Measurements from ENCODE around the gene KREMEN1. TPM values are rescaled to one million over a fixed set of nuclear protein-coding genes. Genes with fewer than 3 reads are reported as not detected.

The KREMEN1 gene
- total and polyA plus RNA-seq, 9 of the 15 experiments (the other 6 are each of a cell fraction or from before 2014, with no cell fraction given), result 0.69 to 11.5 (median 4.3) TPM

DNA sequence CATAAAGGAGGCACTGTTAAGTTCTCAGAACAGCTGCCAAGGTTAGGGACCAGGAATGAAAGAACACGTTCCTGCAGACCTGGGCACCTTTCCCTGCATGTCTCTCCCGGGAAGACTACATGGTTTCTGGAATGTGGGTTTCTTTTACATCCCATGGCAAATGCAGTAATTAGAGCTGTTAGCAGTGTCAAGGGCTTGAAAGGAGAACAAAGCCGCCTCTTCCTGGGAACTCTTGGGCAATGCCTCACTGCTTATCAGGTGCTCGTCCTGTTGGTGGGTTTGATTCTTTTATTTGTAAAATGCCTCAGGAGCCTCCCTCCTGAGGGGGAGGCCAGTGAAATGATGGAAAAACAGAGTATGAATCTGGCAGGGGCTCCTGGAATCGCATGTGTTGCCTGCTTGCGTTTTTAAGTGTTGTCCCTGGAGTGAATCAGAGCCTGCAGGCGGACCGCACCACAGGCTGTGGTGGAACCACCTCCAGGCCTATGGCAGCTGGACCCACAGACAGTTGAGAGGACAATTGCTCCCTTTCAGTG is 10.5 kb upstream of the KREMEN1 start (continued):
- TF ChIP-seq, protein P1, sequence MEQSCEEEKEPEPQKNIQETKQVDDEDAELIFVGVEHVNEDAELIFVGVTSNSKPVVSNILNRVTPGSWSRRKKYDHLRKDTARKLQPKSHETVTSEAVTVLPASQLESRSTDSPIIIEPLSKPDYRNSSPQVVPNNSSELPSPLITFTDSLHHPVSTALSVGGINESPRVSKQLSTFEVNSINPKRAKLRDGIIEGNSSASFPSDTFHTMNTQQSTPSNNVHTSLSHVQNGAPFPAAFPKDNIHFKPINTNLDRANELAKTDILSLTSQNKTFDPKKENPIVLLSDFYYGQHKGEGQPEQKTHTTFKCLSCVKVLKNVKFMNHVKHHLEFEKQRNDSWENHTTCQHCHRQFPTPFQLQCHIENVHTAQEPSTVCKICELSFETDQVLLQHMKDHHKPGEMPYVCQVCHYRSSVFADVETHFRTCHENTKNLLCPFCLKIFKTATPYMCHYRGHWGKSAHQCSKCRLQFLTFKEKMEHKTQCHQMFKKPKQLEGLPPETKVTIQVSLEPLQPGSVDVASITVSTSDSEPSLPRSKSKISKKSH (CRISPR knock-in tag; IDR thresholded peaks at IDR 0.05), result no peak
- TF ChIP-seq HNRNPH1 (optimal IDR thresholded peaks at IDR 0.05; ENCODE audit: low read depth, low read length), result no peak
- TF ChIP-seq CBX8 (IDR thresholded peaks at IDR 0.05; ENCODE audit: borderline replicate concordance, extremely low read depth, low read depth, low read length, poor library complexity, severe bottlenecking), result no peak
- TF ChIP-seq ZNF239 (CRISPR knock-in tag; IDR thresholded peaks at IDR 0.05), result no peak

- no peak for FAIRE-seq
- no peaks in the 10 kb centered on the region for H3K36me3 ChIP-seq (ENCODE audit: control insufficient read depth, insufficient read depth, low read length)
- CTCF ChIA-PET (ENCODE audit: low intra/inter-chr PET ratio), result no interaction called here
- H3K4me2 ChIP-seq (ENCODE audit: insufficient read depth, low read length), result no peak overlapping the region
- BruUV-seq (replicated peaks), result no TSS peak
- H3K4me3 ChIP-seq, result no peak overlapping the region
- in situ Hi-C loops (cut with MboI) (no loop called here), intact Hi-C loops (cut with micrococcal nuclease) (loop anchor here (10.0 kb wide), 1 partner anchor 89 kb away; no protein-coding TSS in a partner anchor)
- no peak for ATAC-seq
- POLR2A ChIA-PET, result interaction anchor here (0.5 to 1.7 kb wide), 3 partner anchors 11 to 93 kb away, joined by 3 to 6 read pairs (median 5); no protein-coding TSS in a partner anchor
- no peaks in the 10 kb centered on the region for H3K9me3 ChIP-seq (replicated peaks; ENCODE audit: control insufficient read depth, insufficient read depth, low read depth, low read length)
- H3K27ac ChIP-seq (ENCODE audit: extremely low read depth, low read depth, low read length), result no peak overlapping the region
- H3K4me1 ChIP-seq (replicated peaks in 1 of 2; ENCODE audit: control insufficient read depth in 2 of 2, insufficient read depth in 2 of 2, low read length in 2 of 2), result no peaks in the 10 kb centered on the region; a peak in 2 of 5 replicates
- DNase-seq (ENCODE audit: extremely low read depth in 1 of 4, low spot score in 3 of 4), result no peak
- 0% methylated on average over 6 of the region's 7 CpGs for WGBS (ENCODE audit: insufficient coverage, low coverage, missing lambda C conversion rate)
- H4K20me1 ChIP-seq (replicated peaks; ENCODE audit: control insufficient read depth, insufficient read depth, low read length), result no peaks in the 10 kb centered on the region
- H3K9me1 ChIP-seq (ENCODE audit: control insufficient read depth, insufficient read depth, low read length), result no peaks in the 10 kb centered on the region
- no peaks in the 10 kb centered on the region for H3K79me2 ChIP-seq (ENCODE audit: control insufficient read depth, insufficient read depth, low read length)
- no peaks in the 10 kb centered on the region; a peak in 1 of 5 replicates for H3K27me3 ChIP-seq (ENCODE audit: control insufficient read depth in 2 of 2, insufficient read depth in 2 of 2, low read length in 2 of 2)
- no peak overlapping the region for H3K9ac ChIP-seq (ENCODE audit: insufficient read depth in 1 of 2, low read depth in 2 of 2, low read length in 2 of 2)
- H2AFZ ChIP-seq (ENCODE audit: low read depth, low read length), result no peak overlapping the region
- peak; percentile 36; the same call in 1 of the 2 replicates for TF ChIP-seq GABPA (tag; conservative IDR thresholded peaks at IDR 0.05; ENCODE audit: low read depth)
- TF ChIP-seq, protein P2, sequence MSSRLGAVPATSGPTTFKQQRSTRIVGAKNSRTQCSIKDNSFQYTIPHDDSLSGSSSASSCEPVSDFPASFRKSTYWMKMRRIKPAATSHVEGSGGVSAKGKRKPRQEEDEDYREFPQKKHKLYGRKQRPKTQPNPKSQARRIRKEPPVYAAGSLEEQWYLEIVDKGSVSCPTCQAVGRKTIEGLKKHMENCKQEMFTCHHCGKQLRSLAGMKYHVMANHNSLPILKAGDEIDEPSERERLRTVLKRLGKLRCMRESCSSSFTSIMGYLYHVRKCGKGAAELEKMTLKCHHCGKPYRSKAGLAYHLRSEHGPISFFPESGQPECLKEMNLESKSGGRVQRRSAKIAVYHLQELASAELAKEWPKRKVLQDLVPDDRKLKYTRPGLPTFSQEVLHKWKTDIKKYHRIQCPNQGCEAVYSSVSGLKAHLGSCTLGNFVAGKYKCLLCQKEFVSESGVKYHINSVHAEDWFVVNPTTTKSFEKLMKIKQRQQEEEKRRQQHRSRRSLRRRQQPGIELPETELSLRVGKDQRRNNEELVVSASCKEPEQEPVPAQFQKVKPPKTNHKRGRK (tag; IDR thresholded peaks at IDR 0.05), result 0 out of 2 replicates have a peak, but pooled peaks have one; percentile 35
- peak in 1 of 2 experiments; percentile 96; a peak in 2 of 4 replicates for TF ChIP-seq RCOR1 (IDR thresholded peaks at IDR 0.05; ENCODE audit: borderline replicate concordance in 1 of 2, low read depth in 2 of 2, low read length in 2 of 2)
- TF ChIP-seq MCM5 (IDR thresholded peaks at IDR 0.05; ENCODE audit: low read depth), result no peak
- TF ChIP-seq ZZZ3 (IDR thresholded peaks at IDR 0.05), result no peak
- TF ChIP-seq ETV1 (tag; conservative IDR thresholded peaks at IDR 0.05; ENCODE audit: low read depth), result peak; percentile 54; the same call in 1 of the 2 replicates
- TF ChIP-seq ARID1B (IDR thresholded peaks at IDR 0.05), result 0 out of 2 replicates have a peak, but pooled peaks have one; percentile 30
- TF ChIP-seq RBM17 (IDR thresholded peaks at IDR 0.05; ENCODE audit: borderline replicate concordance, low read depth, low read length), result no peak
- TF ChIP-seq ZNF668 (CRISPR knock-in tag; IDR thresholded peaks at IDR 0.05), result no peak
- TF ChIP-seq ZNF77 (CRISPR knock-in tag; IDR thresholded peaks at IDR 0.05), result no peak
- TF ChIP-seq ZNF583 (CRISPR knock-in tag; IDR thresholded peaks at IDR 0.05), result no peak
- TF ChIP-seq POLR3G (IDR thresholded peaks at IDR 0.05; ENCODE audit: extremely low read depth, insufficient read length, insufficient replicate concordance), result no peak
- TF ChIP-seq TFAM (CRISPR knock-in tag; conservative IDR thresholded peaks at IDR 0.05), result no peak
- peak; percentile 65 to 66; a peak in 3 of 4 replicates for TF ChIP-seq KDM1A (IDR thresholded peaks at IDR 0.05)
These were observed 7.2 kb upstream of the KREMEN1 start for GRCh38 chr22:29065468-29066190.
